Prostate gland (tissue), 2 donors: ENCODE measurements around the gene COL1A1.

Source experiments
- POLR2A ChIP-seq: fragments of 450-650 bp; IDR thresholded peaks from one replicate; pipeline ENCODE4 v1.6.1; 2016; ENCODE audit warnings: antibody characterized with exemption, mild to moderate bottlenecking
- TF ChIP-seq, protein P1 (sequence below), 4 experiments: fragments of 200-600 bp in 2 of 4; fragments of 450-650 bp in 2 of 4; sonication (generic) in 2 of 4; IDR thresholded peaks; 1 replicate in 3 of 4; 2 replicates in 1 of 4; pipeline ENCODE4 v1.5.1; 2016 to 2019; ENCODE audit warnings: antibody characterized with exemption in 4 of 4, mild to moderate bottlenecking in 2 of 4, moderate library complexity in 2 of 4

DNA sequence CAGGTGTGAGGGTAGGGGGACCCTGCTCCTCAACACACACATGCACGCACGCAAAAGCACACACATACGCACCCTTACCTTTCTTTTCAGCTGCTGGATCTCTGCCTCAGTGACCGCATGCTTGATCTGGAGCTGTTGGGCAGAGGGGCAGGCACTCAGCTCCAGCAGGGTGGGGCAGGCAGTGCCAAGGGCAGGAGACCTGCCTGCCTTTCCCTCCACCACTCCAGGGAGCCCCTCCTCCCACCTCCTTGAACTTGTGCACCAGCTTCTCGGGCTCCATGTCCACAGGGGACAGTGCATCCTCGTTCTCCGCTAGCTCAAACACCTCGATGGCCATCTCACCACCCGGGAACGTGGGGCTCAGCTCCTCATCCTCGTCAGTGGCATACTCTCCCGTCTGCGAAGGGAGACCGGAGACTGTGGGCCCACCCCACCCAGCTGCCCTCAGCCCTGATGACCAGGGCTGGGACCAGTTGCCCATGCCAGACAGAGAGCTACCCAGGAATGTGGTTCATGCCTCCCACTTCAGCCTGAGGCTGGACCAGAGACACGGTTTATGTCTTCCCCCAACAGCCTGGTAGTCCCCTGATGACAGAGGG, 62.1 kb downstream of the COL1A1 start:
- no peak for TF ChIP-seq POLR2A
- TF ChIP-seq, protein P1, sequence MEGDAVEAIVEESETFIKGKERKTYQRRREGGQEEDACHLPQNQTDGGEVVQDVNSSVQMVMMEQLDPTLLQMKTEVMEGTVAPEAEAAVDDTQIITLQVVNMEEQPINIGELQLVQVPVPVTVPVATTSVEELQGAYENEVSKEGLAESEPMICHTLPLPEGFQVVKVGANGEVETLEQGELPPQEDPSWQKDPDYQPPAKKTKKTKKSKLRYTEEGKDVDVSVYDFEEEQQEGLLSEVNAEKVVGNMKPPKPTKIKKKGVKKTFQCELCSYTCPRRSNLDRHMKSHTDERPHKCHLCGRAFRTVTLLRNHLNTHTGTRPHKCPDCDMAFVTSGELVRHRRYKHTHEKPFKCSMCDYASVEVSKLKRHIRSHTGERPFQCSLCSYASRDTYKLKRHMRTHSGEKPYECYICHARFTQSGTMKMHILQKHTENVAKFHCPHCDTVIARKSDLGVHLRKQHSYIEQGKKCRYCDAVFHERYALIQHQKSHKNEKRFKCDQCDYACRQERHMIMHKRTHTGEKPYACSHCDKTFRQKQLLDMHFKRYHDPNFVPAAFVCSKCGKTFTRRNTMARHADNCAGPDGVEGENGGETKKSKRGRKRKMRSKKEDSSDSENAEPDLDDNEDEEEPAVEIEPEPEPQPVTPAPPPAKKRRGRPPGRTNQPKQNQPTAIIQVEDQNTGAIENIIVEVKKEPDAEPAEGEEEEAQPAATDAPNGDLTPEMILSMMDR (IDR thresholded peaks at IDR 0.05): no peak
